PC-9 (cell line): ENCODE results near the gene DLEC1.

ENCODE experiments used
- CTCF ChIP-seq: fragments of 200-600 bp; sonication (generic); conservative IDR thresholded peaks from 2 replicates; pipeline ENCODE4 v1.6.1; 2017; ENCODE audit warnings: mixed run types, antibody characterized with exemption, mild to moderate bottlenecking, moderate library complexity
- EZH2 ChIP-seq: fragments of 200-600 bp; sonication (generic); IDR thresholded peaks from 2 replicates; pipeline ENCODE4 v1.8.0; 2017; ENCODE audit warnings: antibody characterized with exemption, low read depth

GRCh38 chr3:38036906-38037305 lies 2.1 kb upstream of the DLEC1 start:
- TF ChIP-seq EZH2 = no peak
- no peak for TF ChIP-seq CTCF
